ENCODE measurements around the gene GNLY.

- TF ChIP-seq CTCF (IDR thresholded peaks at IDR 0.05; ENCODE audit: insufficient read depth, low read length, poor library complexity, severe bottlenecking) = no peak
- no peak for TF ChIP-seq EZH2phosphoT487 (conservative IDR thresholded peaks at IDR 0.05; ENCODE audit: low read length)
These were observed 25.6 kb downstream of the GNLY start for GRCh38 chr2:85719609-85720240.
